ENCODE results near the gene SLX9.

DNA sequence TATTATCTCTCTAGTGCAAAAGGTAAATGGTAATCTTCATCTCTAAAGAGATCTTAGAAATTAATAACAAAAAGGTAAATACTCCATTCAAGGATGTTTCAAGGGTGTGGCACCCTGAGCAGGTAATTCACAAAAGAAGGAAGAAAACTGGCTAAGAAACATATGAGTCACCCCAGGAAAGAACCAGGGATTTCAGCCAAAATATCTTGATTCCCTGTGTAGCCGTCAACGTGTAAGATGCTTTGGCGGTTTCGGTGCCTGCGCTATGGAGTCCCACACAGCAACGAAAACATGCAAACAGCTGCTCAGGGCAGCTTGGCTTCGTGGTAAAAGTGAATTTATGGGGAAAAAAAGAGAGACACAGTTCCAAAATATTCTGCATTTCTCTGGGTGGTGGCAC is 22.9 kb upstream of the SLX9 start:
- TF ChIP-seq POLR2A (IDR thresholded peaks at IDR 0.05; ENCODE audit: low read depth, low read length) (no peak), POLR2AphosphoS5 (IDR thresholded peaks at IDR 0.05; ENCODE audit: low read depth, low read length) (no peak), SPI1 (IDR thresholded peaks at IDR 0.05; ENCODE audit: low read depth, low read length) (no peak)
